WTC11 (cell line): ENCODE measurements around the gene SLC25A26. TPM values are rescaled to one million over a fixed set of nuclear protein-coding genes. Genes with fewer than 3 reads are reported as not detected.

Source experiments
- ATAC-seq: fragments of 200-7000 bp; cut with Tn5 transposase; 2 replicates; pipeline ENCODE4 v1.10.0; 2021; ENCODE audit warnings: mild to moderate bottlenecking, moderate library complexity
- CTCF ChIA-PET: fragments of 300-600 bp; sonication (Branson Sonifier 250); formaldehyde crosslinking; loops from one replicate; lab custom pipeline; 2021; ENCODE audit warnings: antibody characterized with exemption; lab: Charles Lee
- POLR2A ChIA-PET: fragments of 350-600 bp; sonication (Branson Sonifier 250); formaldehyde crosslinking; loops from one replicate; lab custom pipeline; 2021; ENCODE audit warnings: antibody characterized with exemption; lab: Charles Lee
- DNase-seq: peaks from one replicate; pipeline ENCODE4 v3.0.0; 2021; ENCODE audit warnings: low spot score
- H3K27ac Mint-ChIP-seq: 2 replicates; pipeline ENCODE4 v1.8.0; 2021; ENCODE audit warnings: mixed read lengths
- H3K27me3 Mint-ChIP-seq: 2 replicates; pipeline ENCODE4 v1.8.0; 2021; ENCODE audit warnings: low read depth, mild to moderate bottlenecking, moderate library complexity, mixed read lengths
- H3K36me3 Mint-ChIP-seq: 2 replicates; pipeline ENCODE4 v1.8.0; 2021; ENCODE audit warnings: mixed read lengths
- H3K4me1 Mint-ChIP-seq: 2 replicates; pipeline ENCODE4 v1.8.0; 2022; ENCODE audit warnings: mixed read lengths
- H3K4me3 Mint-ChIP-seq: 2 replicates; pipeline ENCODE4 v1.8.0; 2021; ENCODE audit warnings: mild to moderate bottlenecking, moderate library complexity, mixed read lengths
- H3K9me3 Mint-ChIP-seq: 2 replicates; pipeline ENCODE4 v1.8.0; 2021; ENCODE audit warnings: mixed read lengths
- ATF1 ChIP-seq: sonication (generic); formaldehyde crosslinking; IDR thresholded peaks from 2 replicates; pipeline ENCODE4 v1.8.1; 2023; ENCODE audit warnings: mild to moderate bottlenecking, moderate library complexity, missing genetic modification reagents
- ATF6 ChIP-seq: sonication (generic); formaldehyde crosslinking; IDR thresholded peaks from 2 replicates; pipeline ENCODE4 v1.8.1; 2023; ENCODE audit warnings: mild to moderate bottlenecking, missing genetic modification reagents
- EMX1 ChIP-seq: fragments of 250-450 bp; sonication (Bioruptor Pico); IDR thresholded peaks from 2 replicates; pipeline ENCODE4 v1.8.0; 2021; ENCODE audit warnings: mild to moderate bottlenecking
- ETV6 ChIP-seq: sonication (generic); formaldehyde crosslinking; IDR thresholded peaks from 2 replicates; pipeline ENCODE4 v1.8.1; 2022; ENCODE audit warnings: mild to moderate bottlenecking, missing genetic modification reagents
- FOXK1 ChIP-seq: sonication (generic); formaldehyde crosslinking; IDR thresholded peaks from 2 replicates; pipeline ENCODE4 v1.8.0; 2022; ENCODE audit warnings: mild to moderate bottlenecking, moderate library complexity, missing genetic modification reagents
- JUN ChIP-seq: sonication (generic); formaldehyde crosslinking; IDR thresholded peaks from 2 replicates; pipeline ENCODE4 v1.8.0; 2023; ENCODE audit warnings: mild to moderate bottlenecking, missing genetic modification reagents
- KAT7 ChIP-seq: sonication (generic); formaldehyde crosslinking; IDR thresholded peaks from 2 replicates; pipeline ENCODE4 v1.8.1; 2023; ENCODE audit warnings: missing genetic modification reagents, mild to moderate bottlenecking, borderline replicate concordance
- MLX ChIP-seq: sonication (generic); formaldehyde crosslinking; IDR thresholded peaks from 2 replicates; pipeline ENCODE4 v1.8.1; 2023; ENCODE audit warnings: mild to moderate bottlenecking, missing genetic modification reagents, moderate library complexity
- NFE2L1 ChIP-seq: sonication (generic); formaldehyde crosslinking; IDR thresholded peaks from 2 replicates; pipeline ENCODE4 v1.8.1; 2023; ENCODE audit warnings: missing genetic modification reagents
- NR1H2 ChIP-seq: sonication (generic); formaldehyde crosslinking; IDR thresholded peaks from 2 replicates; pipeline ENCODE4 v1.9.0; 2021; ENCODE audit warnings: mild to moderate bottlenecking, moderate library complexity, missing genetic modification reagents
- NR2C2 ChIP-seq: sonication (generic); formaldehyde crosslinking; IDR thresholded peaks from 2 replicates; pipeline ENCODE4 v1.8.0; 2022; ENCODE audit warnings: mild to moderate bottlenecking, missing genetic modification reagents
- SMAD3 ChIP-seq: sonication (generic); formaldehyde crosslinking; IDR thresholded peaks from 2 replicates; pipeline ENCODE4 v1.8.0; 2022; ENCODE audit warnings: missing genetic modification reagents, mild to moderate bottlenecking, borderline replicate concordance
- SMAD4 ChIP-seq: sonication (generic); formaldehyde crosslinking; IDR thresholded peaks from 2 replicates; pipeline ENCODE4 v1.8.0; 2022; ENCODE audit warnings: mild to moderate bottlenecking, missing genetic modification reagents
- SP1 ChIP-seq: sonication (generic); formaldehyde crosslinking; conservative IDR thresholded peaks from 2 replicates; pipeline ENCODE4 v1.8.1; 2022; ENCODE audit warnings: missing genetic modification reagents
- TCF7 ChIP-seq: sonication (generic); formaldehyde crosslinking; IDR thresholded peaks from 2 replicates; pipeline ENCODE4 v1.8.0; 2022; ENCODE audit warnings: mild to moderate bottlenecking, low read depth, missing genetic modification reagents, moderate library complexity
- TEAD4 ChIP-seq: sonication (generic); formaldehyde crosslinking; IDR thresholded peaks from 2 replicates; pipeline ENCODE4 v1.8.0; 2022; ENCODE audit warnings: mild to moderate bottlenecking, missing genetic modification reagents
- TP53 ChIP-seq: sonication (generic); formaldehyde crosslinking; IDR thresholded peaks from 2 replicates; pipeline ENCODE4 v1.8.1; 2023; ENCODE audit warnings: mild to moderate bottlenecking, missing genetic modification reagents
- ZBTB21 ChIP-seq: sonication (generic); formaldehyde crosslinking; IDR thresholded peaks from 2 replicates; pipeline ENCODE4 v1.8.1; 2023; ENCODE audit warnings: mild to moderate bottlenecking, missing genetic modification reagents, borderline replicate concordance
- ZNF416 ChIP-seq: fragments of 250-450 bp; sonication (Bioruptor Pico); IDR thresholded peaks from 2 replicates; pipeline ENCODE4 v1.9.0; 2021; ENCODE audit warnings: mild to moderate bottlenecking, inconsistent platforms
- ZNF425 ChIP-seq: fragments of 250-450 bp; sonication (Bioruptor Pico); conservative IDR thresholded peaks from 2 replicates; pipeline ENCODE4 v1.9.0; 2021; ENCODE audit warnings: mild to moderate bottlenecking
- ZNF671 ChIP-seq: fragments of 250-450 bp; sonication (Bioruptor Pico); IDR thresholded peaks from 2 replicates; pipeline ENCODE4 v1.8.0; 2021; ENCODE audit warnings: mild to moderate bottlenecking
- total RNA-seq: library from RNA; stranded (reverse); gene quantifications from 3 replicates; pipeline ENCODE4 v1.2.3, GENCODE V29; 2021
- TF ChIP-seq, protein P1 (sequence below): sonication (generic); formaldehyde crosslinking; IDR thresholded peaks from 2 replicates; pipeline ENCODE4 v1.8.0; 2022; ENCODE audit warnings: mild to moderate bottlenecking, missing genetic modification reagents
- TF ChIP-seq, protein P2 (sequence below): sonication (generic); formaldehyde crosslinking; conservative IDR thresholded peaks from 2 replicates; pipeline ENCODE4 v1.8.1; 2023; ENCODE audit warnings: mild to moderate bottlenecking, low read depth, missing genetic modification reagents, moderate library complexity
- TF ChIP-seq, protein P3 (sequence below): sonication (generic); formaldehyde crosslinking; IDR thresholded peaks from 2 replicates; pipeline ENCODE4 v1.8.1; 2023; ENCODE audit warnings: mild to moderate bottlenecking, moderate library complexity, missing genetic modification reagents
- TF ChIP-seq, protein P4 (sequence below): fragments of 250-450 bp; sonication (Bioruptor Pico); IDR thresholded peaks from 2 replicates; pipeline ENCODE4 v2.1.2; 2022; ENCODE audit warnings: mild to moderate bottlenecking, moderate library complexity

The SLC25A26 gene
- total RNA-seq, 1 experiment from 2014 or later = 29.1 TPM

DNA sequence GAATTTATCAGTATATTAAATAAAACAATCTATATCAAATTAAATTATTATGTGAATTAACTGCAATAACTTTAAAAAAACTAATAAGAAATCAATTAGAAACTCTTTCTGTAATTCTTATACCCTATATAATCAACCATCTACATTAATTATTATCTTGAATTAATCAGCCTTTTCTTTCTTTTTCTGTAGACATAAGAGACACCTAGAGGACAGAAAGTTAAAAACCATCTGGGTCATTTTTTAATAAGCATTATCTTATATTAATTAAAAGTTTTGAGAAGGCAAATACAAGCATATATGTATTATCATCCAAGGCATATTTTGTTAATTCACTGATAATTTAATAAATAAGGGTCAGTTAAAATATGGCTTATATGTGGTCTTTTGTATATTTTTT, 24.2 kb upstream of the SLC25A26 start:
- Mint-ChIP-seq H3K4me1 (peaks cover 4% of the 10 kb centered on the region; the same call in 1 of the 2 replicates), H3K36me3 (no peaks in the 10 kb centered on the region), H3K9me3 (no peaks in the 10 kb centered on the region), H3K4me3 (no peak overlapping the region), H3K27ac (no peak overlapping the region), H3K27me3 (no peaks in the 10 kb centered on the region; the same call in 1 of the 2 replicates)
- TF ChIP-seq TCF7 (CRISPR knock-in tag) (no peak), TP53 (no peak), MLX (no peak), NFE2L1 (CRISPR knock-in tag) (no peak), SMAD4 (no peak), ZBTB21 (no peak), ATF1 (CRISPR knock-in tag) (no peak), NR2C2 (CRISPR knock-in tag) (no peak), NR1H2 (CRISPR knock-in tag) (no peak), FOXK1 (CRISPR knock-in tag) (no peak), KAT7 (CRISPR knock-in tag) (no peak), ZNF425 (CRISPR knock-in tag) (no peak), EMX1 (CRISPR knock-in tag) (no peak), TEAD4 (CRISPR knock-in tag) (no peak)
- TF ChIP-seq, protein P1, sequence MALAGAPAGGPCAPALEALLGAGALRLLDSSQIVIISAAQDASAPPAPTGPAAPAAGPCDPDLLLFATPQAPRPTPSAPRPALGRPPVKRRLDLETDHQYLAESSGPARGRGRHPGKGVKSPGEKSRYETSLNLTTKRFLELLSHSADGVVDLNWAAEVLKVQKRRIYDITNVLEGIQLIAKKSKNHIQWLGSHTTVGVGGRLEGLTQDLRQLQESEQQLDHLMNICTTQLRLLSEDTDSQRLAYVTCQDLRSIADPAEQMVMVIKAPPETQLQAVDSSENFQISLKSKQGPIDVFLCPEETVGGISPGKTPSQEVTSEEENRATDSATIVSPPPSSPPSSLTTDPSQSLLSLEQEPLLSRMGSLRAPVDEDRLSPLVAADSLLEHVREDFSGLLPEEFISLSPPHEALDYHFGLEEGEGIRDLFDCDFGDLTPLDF (CRISPR knock-in tag) = no peak
- TF ChIP-seq, protein P2, sequence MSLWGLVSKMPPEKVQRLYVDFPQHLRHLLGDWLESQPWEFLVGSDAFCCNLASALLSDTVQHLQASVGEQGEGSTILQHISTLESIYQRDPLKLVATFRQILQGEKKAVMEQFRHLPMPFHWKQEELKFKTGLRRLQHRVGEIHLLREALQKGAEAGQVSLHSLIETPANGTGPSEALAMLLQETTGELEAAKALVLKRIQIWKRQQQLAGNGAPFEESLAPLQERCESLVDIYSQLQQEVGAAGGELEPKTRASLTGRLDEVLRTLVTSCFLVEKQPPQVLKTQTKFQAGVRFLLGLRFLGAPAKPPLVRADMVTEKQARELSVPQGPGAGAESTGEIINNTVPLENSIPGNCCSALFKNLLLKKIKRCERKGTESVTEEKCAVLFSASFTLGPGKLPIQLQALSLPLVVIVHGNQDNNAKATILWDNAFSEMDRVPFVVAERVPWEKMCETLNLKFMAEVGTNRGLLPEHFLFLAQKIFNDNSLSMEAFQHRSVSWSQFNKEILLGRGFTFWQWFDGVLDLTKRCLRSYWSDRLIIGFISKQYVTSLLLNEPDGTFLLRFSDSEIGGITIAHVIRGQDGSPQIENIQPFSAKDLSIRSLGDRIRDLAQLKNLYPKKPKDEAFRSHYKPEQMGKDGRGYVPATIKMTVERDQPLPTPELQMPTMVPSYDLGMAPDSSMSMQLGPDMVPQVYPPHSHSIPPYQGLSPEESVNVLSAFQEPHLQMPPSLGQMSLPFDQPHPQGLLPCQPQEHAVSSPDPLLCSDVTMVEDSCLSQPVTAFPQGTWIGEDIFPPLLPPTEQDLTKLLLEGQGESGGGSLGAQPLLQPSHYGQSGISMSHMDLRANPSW (CRISPR knock-in tag) = no peak
- TF ChIP-seq, protein P3, sequence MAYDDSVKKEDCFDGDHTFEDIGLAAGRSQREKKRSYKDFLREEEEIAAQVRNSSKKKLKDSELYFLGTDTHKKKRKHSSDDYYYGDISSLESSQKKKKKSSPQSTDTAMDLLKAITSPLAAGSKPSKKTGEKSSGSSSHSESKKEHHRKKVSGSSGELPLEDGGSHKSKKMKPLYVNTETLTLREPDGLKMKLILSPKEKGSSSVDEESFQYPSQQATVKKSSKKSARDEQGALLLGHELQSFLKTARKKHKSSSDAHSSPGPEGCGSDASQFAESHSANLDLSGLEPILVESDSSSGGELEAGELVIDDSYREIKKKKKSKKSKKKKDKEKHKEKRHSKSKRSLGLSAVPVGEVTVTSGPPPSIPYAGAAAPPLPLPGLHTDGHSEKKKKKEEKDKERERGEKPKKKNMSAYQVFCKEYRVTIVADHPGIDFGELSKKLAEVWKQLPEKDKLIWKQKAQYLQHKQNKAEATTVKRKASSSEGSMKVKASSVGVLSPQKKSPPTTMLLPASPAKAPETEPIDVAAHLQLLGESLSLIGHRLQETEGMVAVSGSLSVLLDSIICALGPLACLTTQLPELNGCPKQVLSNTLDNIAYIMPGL (CRISPR knock-in tag) = no peak
- CTCF ChIA-PET = no interaction called here
- no peak for ATAC-seq
- POLR2A ChIA-PET = no interaction called here
- DNase-seq = no peak

- peaks cover 4% of the 10 kb centered on the region; the same call in 1 of the 2 replicates for H3K4me1 Mint-ChIP-seq
- POLR2A ChIA-PET = no interaction called here
- no peaks in the 10 kb centered on the region for H3K36me3 Mint-ChIP-seq
- CTCF ChIA-PET = no interaction called here
- no peak for ATAC-seq
- DNase-seq = no peak
- no peaks in the 10 kb centered on the region for H3K9me3 Mint-ChIP-seq
- no peak overlapping the region for H3K27ac Mint-ChIP-seq
- H3K4me3 Mint-ChIP-seq = no peak overlapping the region
- no peaks in the 10 kb centered on the region; the same call in 1 of the 2 replicates for H3K27me3 Mint-ChIP-seq
- no peak for TF ChIP-seq ATF6 (CRISPR knock-in tag)
- TF ChIP-seq ETV6 (CRISPR knock-in tag) = no peak
- no peak for TF ChIP-seq SP1
- TF ChIP-seq TCF7 (CRISPR knock-in tag) = no peak
- no peak for TF ChIP-seq ZNF671 (CRISPR knock-in tag)
- no peak for TF ChIP-seq SMAD3 (CRISPR knock-in tag)
- TF ChIP-seq ZNF416 (CRISPR knock-in tag) = no peak
- TF ChIP-seq, protein P4, sequence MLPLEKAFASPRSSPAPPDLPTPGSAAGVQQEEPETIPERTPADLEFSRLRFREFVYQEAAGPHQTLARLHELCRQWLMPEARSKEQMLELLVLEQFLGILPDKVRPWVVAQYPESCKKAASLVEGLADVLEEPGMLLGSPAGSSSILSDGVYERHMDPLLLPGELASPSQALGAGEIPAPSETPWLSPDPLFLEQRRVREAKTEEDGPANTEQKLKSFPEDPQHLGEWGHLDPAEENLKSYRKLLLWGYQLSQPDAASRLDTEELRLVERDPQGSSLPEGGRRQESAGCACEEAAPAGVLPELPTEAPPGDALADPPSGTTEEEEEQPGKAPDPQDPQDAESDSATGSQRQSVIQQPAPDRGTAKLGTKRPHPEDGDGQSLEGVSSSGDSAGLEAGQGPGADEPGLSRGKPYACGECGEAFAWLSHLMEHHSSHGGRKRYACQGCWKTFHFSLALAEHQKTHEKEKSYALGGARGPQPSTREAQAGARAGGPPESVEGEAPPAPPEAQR (CRISPR knock-in tag) = no peak
- TF ChIP-seq JUN (CRISPR knock-in tag) = no peak
These were observed 22.2 kb upstream of the SLC25A26 start for GRCh38 chr3:66198437-66199088.
